ENCODE measurements around the gene TUBB2A.
"Not testable (repeated sequence)": the region's sequence is repeated elsewhere in the genome, so short reads cannot be mapped to it uniquely, and the experiment has no call there.

The TUBB2A gene

DNA sequence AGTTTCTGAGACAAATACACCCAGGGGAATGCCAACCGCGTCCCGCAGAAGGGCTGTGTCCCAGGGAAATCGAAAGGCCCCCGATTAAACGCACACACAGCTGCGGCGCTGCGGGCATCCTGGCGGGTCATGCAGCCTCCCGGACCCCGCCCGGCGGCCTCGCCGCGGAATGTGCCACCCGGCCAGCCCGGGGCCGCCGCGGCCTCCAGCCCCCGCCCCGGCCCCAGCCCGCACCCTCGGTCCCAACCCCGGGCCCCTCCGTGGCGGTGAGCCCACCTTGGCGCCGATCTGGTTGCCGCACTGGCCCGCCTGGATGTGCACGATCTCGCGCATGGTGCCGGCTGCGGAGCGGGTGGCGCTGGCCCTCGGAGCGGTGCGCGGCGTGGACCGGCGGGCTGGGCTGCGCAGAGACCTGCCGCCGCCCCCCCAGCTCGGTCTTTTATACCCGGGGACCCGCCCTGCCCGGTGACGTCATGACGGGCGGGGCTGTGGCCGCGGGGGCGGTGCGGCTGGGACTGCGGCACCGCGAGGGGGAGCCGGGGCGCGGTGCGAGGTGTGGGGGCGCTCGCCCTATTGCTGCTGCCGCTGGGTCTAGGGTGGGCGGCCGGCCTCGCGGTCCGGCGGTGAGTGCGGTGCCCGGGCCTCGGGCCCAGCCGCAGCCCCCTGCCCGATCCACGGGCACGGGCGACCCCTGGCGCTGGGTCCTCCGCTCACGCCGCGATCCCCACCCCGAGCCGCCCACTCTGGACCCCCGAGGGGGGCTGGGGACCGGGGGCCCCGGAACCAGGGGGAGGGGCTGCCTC, at the start of gene TUBB2A:
TSS of gene TUBB2A (minus strand) at position 414 of the 803 bp plus-strand sequence. CDS start at position 333, 81 bp downstream.
- peak; percentile 14 for DNase-seq (ENCODE audit: low read depth)

DNA sequence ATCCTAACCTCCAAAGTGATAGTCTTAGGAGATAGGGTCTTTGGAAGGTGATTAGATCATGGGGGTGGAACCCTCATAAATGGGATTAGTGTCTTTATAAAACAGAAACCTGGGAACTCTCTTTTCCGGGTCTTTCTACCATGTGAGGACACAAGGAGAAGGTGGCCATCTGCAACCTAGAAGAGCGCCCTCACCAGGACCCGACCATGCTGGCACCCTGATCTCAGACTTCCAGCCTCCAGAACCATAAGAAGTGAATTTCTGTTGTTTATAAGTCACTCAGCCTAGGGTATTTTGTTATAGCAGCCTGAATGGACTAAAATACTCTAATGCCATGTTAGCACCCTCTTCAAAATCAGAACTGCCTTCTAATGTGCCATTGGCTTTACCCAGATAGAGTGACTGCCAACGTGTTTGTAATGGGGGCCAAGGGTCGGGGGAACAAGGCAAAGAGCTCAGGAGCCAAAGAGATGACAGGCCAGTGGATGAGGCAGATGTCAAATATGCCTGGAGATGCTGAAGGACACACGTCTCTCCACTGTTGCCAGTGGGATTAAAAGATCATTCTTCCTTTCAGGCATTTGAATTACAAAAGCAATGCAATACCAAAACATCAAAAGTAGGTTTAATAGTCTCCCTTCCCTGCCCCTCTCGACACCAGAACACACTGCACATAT, 49.1 kb upstream of the TUBB2A start:
- DNase-seq (ENCODE audit: low read depth): no peak

DNA sequence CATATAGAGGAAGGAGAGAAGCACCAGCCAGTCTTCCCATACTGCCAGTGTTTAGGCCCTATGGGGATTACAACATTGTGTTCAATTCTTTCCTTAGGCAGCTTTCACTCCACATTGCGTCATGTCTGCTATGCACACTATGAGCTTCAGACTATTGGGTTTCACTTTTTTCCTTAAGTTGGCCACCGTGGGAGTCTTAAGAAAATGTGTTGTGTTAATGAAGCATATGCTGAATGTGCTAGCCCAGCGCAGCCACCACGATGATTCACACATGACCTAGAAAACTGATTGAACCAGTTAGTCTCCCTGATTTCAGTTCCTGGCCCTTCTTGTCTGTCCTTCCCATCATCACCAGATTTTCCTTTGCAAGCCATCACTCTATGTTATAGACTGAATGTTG, 48.6 kb upstream of the TUBB2A start:
- DNase-seq (ENCODE audit: low read depth): no peak

DNA sequence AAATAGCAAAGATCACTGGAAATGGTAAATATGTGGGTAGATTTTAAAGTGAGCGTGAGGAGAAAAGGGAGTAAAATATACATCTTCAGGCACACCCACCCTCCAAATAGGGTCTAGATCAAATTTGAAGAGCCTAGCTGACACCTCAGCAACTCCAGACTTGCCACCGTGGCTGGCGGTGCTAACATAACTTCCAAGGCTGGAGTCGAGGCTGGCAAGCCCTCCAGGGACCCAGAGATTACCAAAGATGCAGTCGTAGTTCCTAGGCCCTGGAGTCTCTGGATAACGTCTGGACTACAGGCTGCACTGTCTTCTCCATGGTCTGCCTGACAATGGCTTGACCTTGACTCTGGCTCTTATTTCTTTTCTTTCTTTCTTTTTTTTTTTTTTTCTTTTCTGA, 47.6 kb upstream of the TUBB2A start:
- DNase-seq (ENCODE audit: low read depth): no peak

- no peak for DNase-seq (ENCODE audit: low read depth)
Observed at GRCh38 chr6:3202999-3203696, 45.8 kb upstream of the TUBB2A start.

DNA sequence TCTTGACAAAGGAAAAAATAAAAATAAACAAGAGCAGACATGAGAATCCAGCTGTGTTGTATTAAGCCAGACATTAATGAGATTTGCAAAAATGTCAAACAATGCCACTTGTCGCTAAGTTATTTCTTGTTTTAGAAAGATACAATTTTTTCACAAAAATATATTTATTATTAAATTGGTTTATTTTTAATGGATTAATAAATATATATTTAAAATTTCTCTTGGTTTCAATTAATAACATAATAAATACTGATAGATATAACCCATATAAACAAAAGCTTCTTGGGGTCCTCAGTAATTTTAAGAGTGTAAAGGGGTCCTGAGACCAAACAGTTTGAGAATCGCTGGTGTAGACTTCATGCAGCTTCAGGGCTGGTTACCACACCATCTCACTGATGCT, 44.0 kb upstream of the TUBB2A start:
- no peak for DNase-seq (ENCODE audit: low read depth)

- no peak for DNase-seq (ENCODE audit: low read depth)
Observed at GRCh38 chr6:3200682-3201081, 43.3 kb upstream of the TUBB2A start.

DNA sequence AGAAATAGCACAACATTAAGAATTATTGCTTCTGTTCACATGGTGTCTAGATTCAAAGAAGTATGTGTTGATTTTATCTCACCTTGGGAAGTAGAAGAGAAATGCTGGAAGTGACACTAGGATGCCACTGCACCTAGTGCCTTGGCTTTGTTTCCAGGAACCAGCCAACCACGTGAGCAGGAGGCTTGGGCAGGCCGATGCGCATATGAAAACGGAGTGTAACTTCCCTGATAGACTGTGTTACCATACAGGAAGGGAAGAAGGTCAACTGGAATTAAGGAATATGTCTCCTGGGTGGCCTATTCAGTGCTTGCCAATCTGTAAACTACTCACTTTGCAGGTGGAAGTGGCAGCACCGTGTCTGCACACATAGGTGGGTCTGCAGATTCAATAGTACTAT, 42.0 kb upstream of the TUBB2A start:
- DNase-seq (ENCODE audit: low read depth): no peak

- DNase-seq (ENCODE audit: low read depth): not testable (repeated sequence)
Observed at GRCh38 chr6:3197734-3198133, 40.4 kb upstream of the TUBB2A start.

DNA sequence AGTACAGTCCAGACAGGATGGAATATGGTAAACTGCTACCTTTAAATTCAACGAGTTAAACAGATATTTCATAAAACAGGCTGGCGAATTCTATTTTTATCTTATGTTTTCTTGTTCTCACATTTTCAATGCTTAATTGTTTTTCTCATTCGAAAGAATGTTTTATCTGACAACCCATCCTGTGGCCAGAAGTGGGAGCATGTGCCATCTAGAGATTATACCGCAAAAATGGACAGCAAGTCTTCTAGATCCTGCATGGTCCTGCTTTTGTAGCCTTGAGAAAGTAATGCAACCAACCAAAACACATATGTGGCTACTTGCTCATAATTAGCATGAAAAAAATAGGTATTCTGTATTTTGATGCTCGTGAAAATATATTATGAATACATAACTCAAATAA, 39.4 kb upstream of the TUBB2A start:
- DNase-seq (ENCODE audit: low read depth): no peak

DNA sequence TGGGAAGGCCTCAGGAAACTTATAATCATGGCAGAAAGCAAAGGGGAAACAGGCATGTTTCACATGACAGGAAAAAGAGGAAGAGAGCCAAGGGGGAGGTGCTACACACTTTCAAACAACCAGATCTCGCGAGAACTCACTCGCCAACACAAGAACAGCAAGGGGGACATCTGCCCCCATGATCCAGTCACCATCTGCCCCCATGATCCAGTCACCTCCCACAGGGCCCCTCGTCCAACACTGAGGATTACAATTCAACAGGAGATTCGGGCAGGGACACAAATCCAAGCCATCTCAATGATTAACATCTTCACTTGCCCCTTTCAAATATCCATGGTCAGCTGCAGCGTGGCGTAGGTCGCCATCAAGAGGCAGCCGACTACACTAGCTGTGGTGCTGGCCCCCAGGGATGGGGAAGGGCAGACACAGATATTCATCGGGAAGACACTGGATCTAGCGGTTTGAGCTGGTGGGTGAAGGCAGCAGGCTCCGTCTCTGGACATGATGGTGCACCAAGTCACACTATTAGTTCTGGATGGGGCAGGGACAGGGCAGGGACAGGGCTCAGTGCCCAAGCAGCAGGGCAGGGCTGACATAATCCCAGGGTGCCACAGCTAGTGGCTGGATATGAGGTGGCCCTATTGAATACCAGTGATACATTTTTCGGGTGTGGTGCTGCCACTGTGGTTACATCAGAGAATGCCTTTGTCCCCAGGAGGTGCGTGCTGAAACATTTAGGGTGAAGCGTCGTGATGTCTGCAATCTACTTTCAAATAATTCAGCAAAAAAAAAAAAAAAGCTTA, 38.6 kb upstream of the TUBB2A start:
- no peak for DNase-seq (ENCODE audit: low read depth)

- DNase-seq (ENCODE audit: low read depth): no peak
Observed at GRCh38 chr6:3195420-3195694, 38.0 kb upstream of the TUBB2A start.

GRCh38 chr6:3194535-3195419, 37.4 kb upstream of the TUBB2A start:
- no peak for DNase-seq (ENCODE audit: low read depth)

- no peak for DNase-seq (ENCODE audit: low read depth)
Observed at GRCh38 chr6:3193102-3193849, 35.9 kb upstream of the TUBB2A start.

GRCh38 chr6:3190779-3191178, 33.4 kb upstream of the TUBB2A start:
- DNase-seq (ENCODE audit: low read depth): no peak

DNA sequence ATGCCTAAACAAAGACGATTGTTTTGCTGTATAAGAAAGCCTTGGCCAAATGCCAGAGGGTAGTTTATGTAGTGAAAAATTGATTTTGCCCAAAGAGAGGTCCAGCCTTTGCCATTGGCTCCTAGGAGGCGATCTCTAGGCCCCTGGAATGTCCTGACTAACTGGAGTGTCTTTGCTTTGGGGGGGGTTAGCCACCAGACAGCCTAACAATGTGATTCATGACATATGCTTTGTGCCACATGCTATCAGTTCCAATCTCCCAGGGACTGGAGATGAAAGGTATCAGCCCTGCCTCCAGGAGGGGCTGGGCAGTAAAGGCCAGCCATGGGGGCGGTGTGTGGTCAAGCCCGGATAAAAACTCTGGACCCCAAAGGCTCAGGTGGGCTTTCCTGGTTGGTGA, 32.7 kb upstream of the TUBB2A start:
- no peak for DNase-seq (ENCODE audit: low read depth)

GRCh38 chr6:3189192-3189591, 31.8 kb upstream of the TUBB2A start:
- DNase-seq (ENCODE audit: low read depth): not testable (repeated sequence)

DNA sequence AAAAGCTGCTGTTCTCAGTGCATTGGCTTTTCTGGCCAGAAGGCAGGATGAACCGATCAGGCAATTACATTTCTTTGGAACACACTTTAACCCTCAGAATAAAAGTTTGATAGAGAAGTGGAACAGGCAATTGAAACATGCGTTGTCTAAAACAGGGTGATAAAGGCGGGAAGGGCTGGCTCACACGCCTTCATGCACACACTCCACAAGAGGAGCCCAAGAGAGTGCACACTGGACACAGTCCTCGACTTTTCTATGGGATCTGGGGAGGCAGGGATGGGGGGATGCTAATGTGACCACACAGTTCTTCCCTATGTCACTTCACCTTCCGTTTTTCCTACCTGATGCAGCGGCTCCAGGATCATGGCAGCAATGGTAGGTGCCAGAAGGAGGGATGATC, 30.9 kb upstream of the TUBB2A start:
- no peak for DNase-seq (ENCODE audit: low read depth)

- DNase-seq (ENCODE audit: low read depth): no peak
Observed at GRCh38 chr6:3186974-3187382, 29.6 kb upstream of the TUBB2A start.

- DNase-seq (ENCODE audit: low read depth): no peak
Observed at GRCh38 chr6:3183066-3183465, 25.7 kb upstream of the TUBB2A start.

DNA sequence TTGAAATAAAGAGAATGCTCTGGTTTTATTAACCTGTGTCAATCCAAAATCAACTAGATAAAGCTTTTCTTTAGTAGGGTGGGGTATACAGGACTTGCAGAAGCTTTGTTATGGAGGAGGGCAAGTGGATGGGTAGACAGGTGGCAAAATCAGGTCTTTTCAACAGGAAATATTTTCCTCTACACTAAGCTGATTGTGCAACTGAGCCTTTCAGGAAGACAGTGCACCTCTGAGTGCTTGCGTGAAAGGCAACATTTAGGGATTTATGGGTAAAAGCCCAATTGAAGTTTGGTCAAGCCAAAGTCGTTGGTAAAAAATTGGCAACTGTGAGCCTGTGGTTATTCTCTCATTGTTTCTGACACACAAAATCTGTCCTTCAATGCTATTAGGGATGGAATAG, 23.8 kb upstream of the TUBB2A start:
- no peak for DNase-seq (ENCODE audit: low read depth)
